Measurements from ENCODE around the gene CST6. TPM values are rescaled to one million over a fixed set of nuclear protein-coding genes. Genes with fewer than 3 reads are reported as not detected.

Gene CST6
- total RNA-seq, 2 donors from 2014 or later: 2.1 to 4.2 TPM

DNA sequence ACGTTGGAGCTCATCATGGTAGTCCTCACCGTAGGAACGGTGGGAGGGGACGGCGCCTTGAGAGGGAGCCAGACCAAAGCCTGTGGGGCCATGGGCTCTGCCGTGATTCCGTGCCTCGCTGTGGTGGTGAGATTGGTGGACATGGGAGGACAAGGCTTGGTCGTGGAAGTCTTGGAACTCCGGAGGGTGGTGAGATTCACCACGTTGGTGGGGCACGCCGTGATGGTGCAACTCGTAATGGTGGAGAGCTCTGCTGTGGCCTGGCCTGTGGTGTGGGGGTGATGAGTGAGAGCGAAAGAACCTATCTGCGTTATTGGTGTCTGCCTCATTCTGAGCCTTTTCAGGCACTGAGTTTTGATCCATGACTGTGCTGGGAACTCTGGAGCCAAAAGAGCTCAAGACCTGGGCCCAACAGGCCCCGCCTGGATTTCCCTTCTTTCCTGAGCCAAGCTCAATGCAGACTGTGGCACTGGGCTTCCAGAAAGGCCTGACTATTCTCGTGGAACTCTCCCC, 14.3 kb downstream of the CST6 start, which contains the start of gene CATSPER1:
TSS of gene CATSPER1 (minus strand) at position 463 of the 513 bp plus-strand sequence. CDS start at position 363, 100 bp downstream.
- Mint-ChIP-seq H3K9me3 (no peaks in the 10 kb centered on the region), H3K36me3 (ENCODE audit: low read depth) (no peaks in the 10 kb centered on the region), H3K4me1 (no peaks in the 10 kb centered on the region), H3K27me3 (ENCODE audit: insufficient read depth) (peaks cover 32% of the 10 kb centered on the region), H3K4me3 (no peak within 1 kb of the TSS), H3K27ac (no peak within 1 kb of the TSS)
- no peak for DNase-seq
- H3K9me3 ChIP-seq (ENCODE audit: control insufficient read depth, low read length): no peaks in the 10 kb centered on the region
- WGBS, 2 experiments (ENCODE audit: insufficient coverage in 1 of 2, insufficient read length in 1 of 2): 91 to 92% methylated on average over 10 to 18 of the region's 18 CpGs
- H3K9ac ChIP-seq (ENCODE audit: extremely low read depth, low read length, poor library complexity, severe bottlenecking): no peak within 1 kb of the TSS
- H3K4me3 ChIP-seq (ENCODE audit: low read length): no peak within 1 kb of the TSS
- H3K4me1 ChIP-seq (ENCODE audit: control insufficient read depth, insufficient read depth, low read length): no peaks in the 10 kb centered on the region
- H3K27ac ChIP-seq (ENCODE audit: low read depth, low read length): no peak within 1 kb of the TSS
- peaks cover 6% of the 10 kb centered on the region for H3K27me3 ChIP-seq (ENCODE audit: control insufficient read depth, insufficient read depth, low read length, poor library complexity, severe bottlenecking)
- H3K36me3 ChIP-seq (ENCODE audit: control insufficient read depth, insufficient read depth, low read length): no peaks in the 10 kb centered on the region
- TF ChIP-seq, protein P1, sequence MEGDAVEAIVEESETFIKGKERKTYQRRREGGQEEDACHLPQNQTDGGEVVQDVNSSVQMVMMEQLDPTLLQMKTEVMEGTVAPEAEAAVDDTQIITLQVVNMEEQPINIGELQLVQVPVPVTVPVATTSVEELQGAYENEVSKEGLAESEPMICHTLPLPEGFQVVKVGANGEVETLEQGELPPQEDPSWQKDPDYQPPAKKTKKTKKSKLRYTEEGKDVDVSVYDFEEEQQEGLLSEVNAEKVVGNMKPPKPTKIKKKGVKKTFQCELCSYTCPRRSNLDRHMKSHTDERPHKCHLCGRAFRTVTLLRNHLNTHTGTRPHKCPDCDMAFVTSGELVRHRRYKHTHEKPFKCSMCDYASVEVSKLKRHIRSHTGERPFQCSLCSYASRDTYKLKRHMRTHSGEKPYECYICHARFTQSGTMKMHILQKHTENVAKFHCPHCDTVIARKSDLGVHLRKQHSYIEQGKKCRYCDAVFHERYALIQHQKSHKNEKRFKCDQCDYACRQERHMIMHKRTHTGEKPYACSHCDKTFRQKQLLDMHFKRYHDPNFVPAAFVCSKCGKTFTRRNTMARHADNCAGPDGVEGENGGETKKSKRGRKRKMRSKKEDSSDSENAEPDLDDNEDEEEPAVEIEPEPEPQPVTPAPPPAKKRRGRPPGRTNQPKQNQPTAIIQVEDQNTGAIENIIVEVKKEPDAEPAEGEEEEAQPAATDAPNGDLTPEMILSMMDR (conservative IDR thresholded peaks at IDR 0.05): no peak

- H3K9ac ChIP-seq (ENCODE audit: extremely low read depth, low read length, poor library complexity, severe bottlenecking): no peak overlapping the region
- Mint-ChIP-seq H3K36me3 (ENCODE audit: low read depth) (no peaks in the 10 kb centered on the region), H3K9me3 (peaks cover 18% of the 10 kb centered on the region), H3K4me1 (no peaks in the 10 kb centered on the region), H3K4me3 (no peak overlapping the region), H3K27ac (no peak overlapping the region), H3K27me3 (ENCODE audit: insufficient read depth) (peaks cover 24% of the 10 kb centered on the region)
- no peak for DNase-seq
- no peaks in the 10 kb centered on the region for H3K9me3 ChIP-seq (ENCODE audit: control insufficient read depth, low read length)
- H3K36me3 ChIP-seq (ENCODE audit: control insufficient read depth, insufficient read depth, low read length): no peaks in the 10 kb centered on the region
- no peak overlapping the region for H3K27ac ChIP-seq (ENCODE audit: low read depth, low read length)
- TF ChIP-seq, protein P1 (conservative IDR thresholded peaks at IDR 0.05): no peak
- H3K27me3 ChIP-seq (ENCODE audit: control insufficient read depth, insufficient read depth, low read length, poor library complexity, severe bottlenecking): no peaks in the 10 kb centered on the region
- H3K4me1 ChIP-seq (ENCODE audit: control insufficient read depth, insufficient read depth, low read length): no peaks in the 10 kb centered on the region
- WGBS, 2 experiments (ENCODE audit: insufficient coverage in 1 of 2, insufficient read length in 1 of 2): 83 to 91% methylated on average over 4 to 7 of the region's 8 CpGs
- no peak overlapping the region for H3K4me3 ChIP-seq (ENCODE audit: low read length)
Observed at GRCh38 chr11:66032957-66033735, 21.3 kb downstream of the CST6 start.

GRCh38 chr11:66035653-66036333, 24.0 kb downstream of the CST6 start:
- no peak for DNase-seq
- H3K9me3 ChIP-seq (ENCODE audit: control insufficient read depth, low read length): no peaks in the 10 kb centered on the region
- no peak overlapping the region for H3K4me3 Mint-ChIP-seq
- no peak overlapping the region for H3K9ac ChIP-seq (ENCODE audit: extremely low read depth, low read length, poor library complexity, severe bottlenecking)
- H3K27me3 ChIP-seq (ENCODE audit: control insufficient read depth, insufficient read depth, low read length, poor library complexity, severe bottlenecking): no peaks in the 10 kb centered on the region
- no peaks in the 10 kb centered on the region for H3K36me3 Mint-ChIP-seq (ENCODE audit: low read depth)
- H3K27ac ChIP-seq (ENCODE audit: low read depth, low read length): no peak overlapping the region
- H3K27ac Mint-ChIP-seq: no peak overlapping the region
- 71 to 86% methylated on average over 3 to 9 of the region's 9 CpGs for WGBS, 2 experiments (ENCODE audit: insufficient coverage in 1 of 2, insufficient read length in 1 of 2)
- H3K27me3 Mint-ChIP-seq (ENCODE audit: insufficient read depth): peaks cover 20% of the 10 kb centered on the region
- H3K36me3 ChIP-seq (ENCODE audit: control insufficient read depth, insufficient read depth, low read length): no peaks in the 10 kb centered on the region
- peaks cover 18% of the 10 kb centered on the region for H3K9me3 Mint-ChIP-seq
- no peaks in the 10 kb centered on the region for H3K4me1 Mint-ChIP-seq
- H3K4me3 ChIP-seq (ENCODE audit: low read length): no peak overlapping the region
- TF ChIP-seq, protein P1 (conservative IDR thresholded peaks at IDR 0.05): no peak
- no peaks in the 10 kb centered on the region for H3K4me1 ChIP-seq (ENCODE audit: control insufficient read depth, insufficient read depth, low read length)

Measured in endodermal cell (in vitro differentiated cells).